ENCODE data around the gene GRAMD2A.
A peak's percentile ranks its signal among the peaks of the same experiment; 100 is the strongest.

The GRAMD2A gene

GRCh38 chr15:72127724-72128322, 69.8 kb downstream of the GRAMD2A start:
- DNase-seq: no peak

- DNase-seq: no peak
These were observed 73.4 kb downstream of the GRAMD2A start for GRCh38 chr15:72124218-72124617.

- DNase-seq: peak; percentile 97
These were observed 79.3 kb downstream of the GRAMD2A start, which contains the start of the genes MYO9A and SENP8 for GRCh38 chr15:72118017-72118978. TSS of gene MYO9A (minus strand) at chr15:72118150. CDS start at chr15:72046563, 71,587 bp downstream. TSS of gene SENP8 (plus strand) at chr15:72118403. CDS start at chr15:72139624, 21,221 bp downstream.

GRCh38 chr15:72117486-72118016, 80.0 kb downstream of the GRAMD2A start:
- DNase-seq: peak; percentile 60

- no peak for DNase-seq
These were observed 80.7 kb downstream of the GRAMD2A start for GRCh38 chr15:72116731-72117485.

- DNase-seq: no peak
These were observed 84.1 kb downstream of the GRAMD2A start for GRCh38 chr15:72113347-72114031.

GRCh38 chr15:72112805-72113204, 84.8 kb downstream of the GRAMD2A start:
- DNase-seq: no peak

GRCh38 chr15:72112116-72112515, 85.5 kb downstream of the GRAMD2A start:
- DNase-seq: no peak

GRCh38 chr15:72110355-72110754, 87.2 kb downstream of the GRAMD2A start:
- no peak for DNase-seq

All from CD4-positive, alpha-beta T cell treated with Interferon gamma for 1 hour (primary cell).